Measurements from ENCODE around the gene SBK3.

The SBK3 gene

DNA sequence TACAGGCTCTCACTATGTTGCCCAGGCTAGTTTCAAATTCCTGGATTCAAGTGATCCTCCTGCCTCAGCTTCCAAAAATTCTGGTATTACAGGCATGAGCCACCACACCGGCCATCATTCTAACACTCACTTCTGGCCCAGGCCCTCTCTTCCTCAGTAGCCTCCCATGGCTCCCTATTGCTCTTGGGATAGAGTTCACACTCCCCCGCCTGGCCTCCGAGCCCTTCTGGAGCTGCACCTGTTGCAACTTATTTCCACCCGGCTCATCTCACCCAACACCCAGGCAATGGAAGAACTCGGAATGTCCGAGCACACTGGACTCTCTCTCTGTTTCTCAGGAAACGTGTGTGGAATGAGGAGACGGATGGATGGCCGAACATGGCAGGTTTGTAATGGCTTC, 9.0 kb upstream of the SBK3 start:
- Mint-ChIP-seq H3K27me3 (peaks cover 23% of the 10 kb centered on the region), H3K4me3 (no peak overlapping the region), H3K9me3 (no peaks in the 10 kb centered on the region), H3K36me3 (no peaks in the 10 kb centered on the region), H3K27ac (no peak overlapping the region), H3K4me1 (peaks cover 2% of the 10 kb centered on the region)
- ATAC-seq (ENCODE audit: low read depth) = no peak
- DNase-seq (ENCODE audit: low spot score in 2 of 2) = no peak

DNA sequence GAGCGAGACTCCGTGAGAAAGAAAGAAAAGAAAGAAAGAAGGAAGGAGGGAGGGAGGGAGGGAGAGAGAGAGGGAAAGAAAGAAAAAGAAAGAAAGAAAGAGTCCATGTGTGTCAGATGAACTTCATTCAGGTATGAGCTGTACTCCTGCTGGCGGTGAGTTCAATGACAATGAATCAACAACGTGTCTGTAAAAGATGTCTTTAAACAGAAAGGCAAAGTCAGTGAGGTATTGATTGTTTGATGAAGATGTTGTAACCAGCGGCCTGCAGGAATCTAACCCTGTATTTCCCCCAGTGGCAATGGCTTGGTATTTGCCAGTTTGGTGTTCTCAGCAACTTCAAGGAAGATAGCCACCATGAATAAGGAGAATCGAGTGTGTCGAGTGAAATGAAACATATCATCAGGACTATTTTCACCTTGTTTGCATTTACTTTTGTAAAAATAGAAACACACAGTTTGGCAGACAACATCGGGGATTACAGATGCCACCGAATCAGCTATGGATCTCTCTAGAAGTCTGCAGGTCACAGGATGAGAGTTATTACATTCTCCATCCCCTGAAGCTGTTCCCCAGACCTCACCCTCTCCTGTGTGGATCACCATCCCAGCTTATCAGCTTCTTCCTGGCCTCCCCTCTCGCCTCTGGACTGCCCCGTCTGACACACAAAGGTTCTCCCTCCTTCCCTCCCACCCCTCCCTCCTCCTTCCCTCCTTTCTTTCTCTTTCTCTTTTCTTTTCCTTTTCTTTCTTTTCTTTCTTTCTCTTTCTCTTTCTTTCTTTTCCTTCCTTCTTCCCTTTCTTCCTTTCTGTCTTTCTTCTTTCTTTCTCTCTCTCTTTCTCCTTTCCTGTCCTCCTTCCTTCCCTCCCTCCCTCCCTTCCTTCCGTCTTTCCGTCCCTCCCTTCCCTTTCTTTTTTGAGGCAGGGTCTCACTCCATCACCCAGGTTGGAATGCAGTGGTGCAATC, 8.2 kb upstream of the SBK3 start:
- no peak for ATAC-seq (ENCODE audit: low read depth)
- Mint-ChIP-seq H3K36me3 (no peaks in the 10 kb centered on the region), H3K27me3 (peaks cover 23% of the 10 kb centered on the region), H3K9me3 (no peaks in the 10 kb centered on the region), H3K4me1 (peaks cover 2% of the 10 kb centered on the region), H3K4me3 (no peak overlapping the region), H3K27ac (no peak overlapping the region)
- no peak for DNase-seq (ENCODE audit: low spot score in 2 of 2)

DNA sequence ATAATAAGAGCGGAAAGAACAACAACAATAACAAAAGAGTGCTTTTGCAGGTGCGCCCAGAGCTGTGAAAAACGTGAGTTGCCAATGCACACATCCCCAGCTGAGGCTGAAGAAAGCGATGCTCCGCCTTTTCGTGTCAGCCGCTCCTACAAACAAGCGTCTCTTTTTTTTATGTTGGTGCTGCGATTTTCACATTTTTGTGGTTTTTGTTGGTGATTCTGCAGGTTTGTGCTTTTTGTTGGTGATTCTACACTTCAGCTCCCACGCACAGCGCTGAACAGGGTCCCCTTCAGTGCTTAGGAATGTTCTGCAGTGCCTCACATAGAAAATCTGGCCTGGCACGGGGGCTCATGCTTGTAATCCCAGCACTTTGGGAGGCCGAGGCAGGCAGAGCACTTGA, 7.3 kb upstream of the SBK3 start:
- H3K9me3 Mint-ChIP-seq = no peaks in the 10 kb centered on the region
- H3K4me3 Mint-ChIP-seq = no peak overlapping the region
- H3K27me3 Mint-ChIP-seq = peaks cover 26% of the 10 kb centered on the region
- H3K4me1 Mint-ChIP-seq = peaks cover 2% of the 10 kb centered on the region
- no peaks in the 10 kb centered on the region for H3K36me3 Mint-ChIP-seq
- H3K27ac Mint-ChIP-seq = no peak overlapping the region
- DNase-seq (ENCODE audit: low spot score in 2 of 2) (no peak), ATAC-seq (ENCODE audit: low read depth) (no peak)

DNA sequence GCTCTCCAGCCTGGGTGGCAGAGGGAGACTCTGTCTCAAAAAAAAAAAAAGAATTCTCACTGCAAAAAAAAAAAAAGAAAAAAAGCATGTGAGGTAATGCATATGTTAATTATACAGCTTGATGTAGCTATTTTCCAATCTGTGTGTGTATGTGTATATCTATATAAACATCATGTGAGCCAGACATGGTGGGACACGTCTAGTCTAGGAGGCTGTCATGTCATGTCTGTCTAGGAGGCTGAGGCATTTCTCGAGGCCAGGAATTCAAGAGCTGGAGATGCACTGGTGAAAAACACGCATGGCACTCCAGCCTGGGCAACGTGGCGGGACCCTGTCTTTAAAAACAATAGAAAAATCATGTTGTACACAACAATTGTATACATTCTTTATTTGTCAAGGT, 6.9 kb upstream of the SBK3 start:
- peaks cover 2% of the 10 kb centered on the region for H3K4me1 Mint-ChIP-seq
- no peak overlapping the region for H3K4me3 Mint-ChIP-seq
- peaks cover 28% of the 10 kb centered on the region for H3K27me3 Mint-ChIP-seq
- no peaks in the 10 kb centered on the region for H3K9me3 Mint-ChIP-seq
- ATAC-seq (ENCODE audit: low read depth) (no peak), DNase-seq (ENCODE audit: low spot score in 2 of 2) (no peak)
- H3K27ac Mint-ChIP-seq = no peak overlapping the region
- no peaks in the 10 kb centered on the region for H3K36me3 Mint-ChIP-seq

DNA sequence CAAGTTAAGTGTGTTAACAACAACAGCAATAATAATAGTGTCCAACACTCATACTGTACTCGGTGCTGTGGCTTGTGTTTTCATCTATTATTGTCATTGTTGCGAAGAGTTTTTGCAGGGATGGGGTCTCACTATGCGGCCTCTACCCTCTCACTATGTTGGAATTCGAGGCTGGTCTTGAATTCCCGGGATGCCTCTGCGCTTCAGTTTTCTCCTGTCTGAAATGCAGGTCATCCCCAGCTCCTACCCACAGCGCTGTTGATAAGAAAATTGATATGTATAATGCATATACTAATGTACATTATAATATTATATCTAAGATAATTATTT, 4.9 kb upstream of the SBK3 start:
- Mint-ChIP-seq H3K27ac (no peak overlapping the region), H3K4me3 (no peak overlapping the region), H3K36me3 (peaks cover 2% of the 10 kb centered on the region), H3K9me3 (no peaks in the 10 kb centered on the region), H3K4me1 (peaks cover 2% of the 10 kb centered on the region), H3K27me3 (peaks cover 37% of the 10 kb centered on the region)
- ATAC-seq (ENCODE audit: low read depth) (no peak), DNase-seq (ENCODE audit: low spot score in 2 of 2) (no peak)

DNA sequence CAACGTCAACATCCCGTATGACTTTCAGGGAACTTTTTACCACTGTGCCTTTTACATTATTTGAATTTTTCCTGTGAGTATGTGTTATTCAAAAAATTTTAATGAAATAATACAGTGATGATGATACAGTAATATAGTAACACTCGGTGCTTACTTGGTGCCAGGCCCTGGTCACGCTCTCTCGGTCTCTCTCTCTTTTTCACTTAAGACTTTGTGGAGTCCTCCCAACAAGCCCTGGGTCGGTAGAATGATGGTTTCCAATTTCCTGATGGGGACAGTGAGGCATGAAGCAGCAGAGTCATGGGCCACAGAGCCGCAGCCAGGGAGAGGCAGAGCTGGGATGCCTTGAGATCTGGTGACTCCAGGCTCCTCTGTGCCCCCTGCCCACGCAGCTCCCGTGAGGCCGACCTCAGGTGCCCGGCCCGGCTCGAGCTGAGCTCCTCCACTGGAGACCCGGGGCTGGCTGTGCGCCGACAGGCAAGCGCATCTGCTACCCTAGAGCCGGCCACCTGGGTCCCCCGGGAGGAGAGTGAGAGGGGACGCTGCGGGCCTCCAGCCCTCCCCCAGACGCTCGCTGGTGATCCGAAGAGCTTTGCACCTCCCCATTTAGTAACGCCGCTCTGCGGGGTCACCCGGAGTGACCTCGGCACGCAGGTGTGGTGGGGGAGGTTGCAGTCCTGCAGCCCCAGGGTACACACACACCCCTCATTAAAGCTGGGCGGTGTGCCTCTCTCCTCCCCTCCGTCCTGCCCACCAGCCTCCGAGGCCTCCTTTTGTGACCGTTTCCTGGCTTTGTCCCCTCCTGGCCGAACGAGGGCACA, 4.4 kb upstream of the SBK3 start:
- Mint-ChIP-seq H3K4me1 (peaks cover 2% of the 10 kb centered on the region), H3K36me3 (peaks cover 2% of the 10 kb centered on the region), H3K4me3 (no peak overlapping the region), H3K27me3 (peaks cover 39% of the 10 kb centered on the region), H3K9me3 (no peaks in the 10 kb centered on the region), H3K27ac (no peak overlapping the region)
- DNase-seq (ENCODE audit: low spot score in 2 of 2) (no peak), ATAC-seq (ENCODE audit: low read depth) (no peak)

DNA sequence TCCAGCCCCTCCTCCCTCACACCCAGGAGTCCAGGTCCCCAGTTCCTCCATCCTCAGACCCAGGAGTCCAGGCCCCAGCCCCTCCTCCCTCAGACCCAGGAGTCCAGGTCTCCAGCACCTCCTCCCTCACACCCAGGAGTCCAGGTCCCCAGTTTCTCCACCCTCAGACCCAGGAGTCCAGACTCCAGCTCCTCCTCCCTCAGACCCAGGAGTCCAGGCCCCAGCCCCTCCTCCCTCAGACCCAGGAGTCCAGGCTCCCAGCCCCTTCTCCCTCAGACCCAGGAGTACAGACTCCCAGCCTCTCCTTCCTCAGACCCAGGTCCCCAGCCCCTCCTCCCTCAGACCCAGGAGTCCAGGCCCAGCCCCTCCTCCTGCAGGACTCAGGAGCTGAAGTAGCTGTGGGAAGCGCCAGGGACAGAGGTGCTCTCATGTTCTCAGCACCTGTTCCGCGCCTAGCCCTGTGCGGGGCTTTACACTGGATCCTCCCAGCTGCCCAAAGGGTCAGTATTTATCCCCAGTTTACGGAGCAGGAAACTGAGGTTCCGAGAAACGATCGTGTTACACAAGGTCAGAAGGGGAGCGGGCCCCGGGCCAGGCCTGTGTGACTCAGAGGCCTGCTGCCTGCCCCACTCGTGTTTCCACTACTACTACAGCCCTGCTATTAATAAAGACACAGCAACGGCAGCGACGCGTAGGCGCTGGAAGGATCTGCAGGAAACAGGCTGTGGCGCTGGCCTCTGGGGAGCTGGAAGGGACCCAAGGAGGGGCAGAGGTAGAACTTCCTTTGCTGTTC, 1.7 kb upstream of the SBK3 start:
- H3K27me3 Mint-ChIP-seq = peaks cover 35% of the 10 kb centered on the region
- H3K27ac Mint-ChIP-seq = no peak overlapping the region
- H3K9me3 Mint-ChIP-seq = peaks cover 8% of the 10 kb centered on the region
- peaks cover 2% of the 10 kb centered on the region for H3K4me1 Mint-ChIP-seq
- H3K4me3 Mint-ChIP-seq = no peak overlapping the region
- ATAC-seq (ENCODE audit: low read depth) (no peak), DNase-seq (ENCODE audit: low spot score in 2 of 2) (no peak)
- H3K36me3 Mint-ChIP-seq = peaks cover 4% of the 10 kb centered on the region

DNA sequence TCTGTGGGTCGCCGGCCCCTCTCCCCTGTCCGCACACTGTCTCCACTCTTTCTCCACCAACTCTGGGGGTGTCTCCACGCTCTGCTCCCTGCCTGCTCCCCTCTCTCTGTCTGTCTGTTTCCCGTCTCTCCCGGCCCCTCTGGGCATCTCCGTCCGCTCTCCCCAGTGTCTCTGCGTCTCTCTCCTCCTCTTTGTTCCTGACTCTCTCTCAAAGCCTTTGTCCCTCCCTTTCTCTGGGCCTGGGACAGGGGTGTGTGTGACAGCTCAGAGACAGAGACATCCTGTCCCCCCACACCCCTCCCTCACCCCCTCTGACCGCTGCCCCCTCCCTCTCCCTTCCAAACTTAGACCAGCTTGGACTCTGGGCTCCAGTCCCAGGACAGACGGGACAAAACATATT, 668 bp upstream of the SBK3 start:
- Mint-ChIP-seq H3K9me3 (peaks cover 8% of the 10 kb centered on the region), H3K4me3 (no peak overlapping the region), H3K36me3 (peaks cover 4% of the 10 kb centered on the region), H3K27ac (no peak overlapping the region), H3K27me3 (peaks cover 36% of the 10 kb centered on the region), H3K4me1 (peaks cover 2% of the 10 kb centered on the region)
- no peak for ATAC-seq (ENCODE audit: low read depth)
- DNase-seq (ENCODE audit: low spot score in 2 of 2) = no peak

DNA sequence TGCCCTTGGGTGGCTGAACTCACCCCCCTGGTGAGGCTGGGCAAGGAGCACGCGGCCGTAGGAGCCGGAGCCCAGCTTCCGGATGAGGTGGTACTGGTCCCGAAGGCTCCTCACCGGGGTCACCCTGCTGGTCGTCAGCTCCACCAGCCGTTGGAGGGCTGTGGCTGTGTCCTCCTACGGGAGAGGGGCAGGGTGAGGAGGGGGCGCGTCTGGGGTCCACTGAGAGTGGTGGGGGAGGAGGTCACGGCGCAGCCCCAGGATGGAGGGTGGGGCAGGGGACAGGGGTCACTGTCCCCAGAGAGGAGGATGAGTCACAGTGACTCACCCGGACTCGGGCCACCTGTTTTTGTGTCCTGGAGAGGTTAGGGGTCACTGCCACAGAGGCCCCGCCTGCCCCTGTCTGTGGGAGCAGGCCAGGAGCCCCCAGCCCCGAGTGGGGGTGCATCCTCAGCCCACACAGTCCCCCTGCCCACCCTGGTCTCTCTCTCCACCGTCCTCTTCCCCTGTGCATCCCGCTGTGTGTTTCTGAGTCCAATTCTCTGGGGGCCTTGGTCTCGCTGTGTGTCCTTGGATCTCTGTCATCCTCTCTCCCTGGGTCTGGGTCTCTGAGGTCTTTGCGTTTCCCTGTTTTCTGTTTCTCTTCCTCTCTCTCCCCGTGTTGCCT, 435 bp downstream of the SBK3 start:
- H3K4me1 Mint-ChIP-seq = peaks cover 2% of the 10 kb centered on the region
- no peak overlapping the region for H3K4me3 Mint-ChIP-seq
- peaks cover 4% of the 10 kb centered on the region for H3K36me3 Mint-ChIP-seq
- peaks cover 8% of the 10 kb centered on the region for H3K9me3 Mint-ChIP-seq
- no peak for ATAC-seq (ENCODE audit: low read depth)
- H3K27me3 Mint-ChIP-seq = peaks cover 33% of the 10 kb centered on the region
- DNase-seq (ENCODE audit: low spot score in 2 of 2) = no peak
- no peak overlapping the region for H3K27ac Mint-ChIP-seq

DNA sequence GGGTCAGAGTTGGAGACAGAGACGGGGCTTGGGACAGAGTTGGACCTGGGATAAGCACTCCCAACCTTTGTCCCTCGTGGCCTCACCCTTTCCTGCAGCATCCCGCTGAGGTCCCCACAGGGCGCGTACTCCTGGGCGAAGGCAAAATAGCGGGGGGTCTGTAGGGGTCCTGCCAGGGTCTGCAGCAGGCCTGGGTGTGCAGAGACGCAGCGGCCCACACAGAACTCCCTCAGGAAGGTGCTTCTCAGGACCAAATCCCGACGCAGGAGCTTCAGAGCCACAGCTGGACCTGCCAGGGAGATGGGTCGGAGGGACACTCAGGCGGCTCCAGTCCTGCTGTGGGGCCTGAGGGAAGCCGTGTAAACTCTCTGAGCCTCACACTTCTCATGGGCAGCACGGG, 1.3 kb downstream of the SBK3 start:
- H3K4me1 Mint-ChIP-seq = no peaks in the 10 kb centered on the region
- peaks cover 4% of the 10 kb centered on the region for H3K36me3 Mint-ChIP-seq
- H3K9me3 Mint-ChIP-seq = peaks cover 8% of the 10 kb centered on the region
- no peak overlapping the region for H3K27ac Mint-ChIP-seq
- peaks cover 31% of the 10 kb centered on the region for H3K27me3 Mint-ChIP-seq
- DNase-seq (ENCODE audit: low spot score in 2 of 2) (no peak), ATAC-seq (ENCODE audit: low read depth) (no peak)
- H3K4me3 Mint-ChIP-seq = no peak overlapping the region

DNA sequence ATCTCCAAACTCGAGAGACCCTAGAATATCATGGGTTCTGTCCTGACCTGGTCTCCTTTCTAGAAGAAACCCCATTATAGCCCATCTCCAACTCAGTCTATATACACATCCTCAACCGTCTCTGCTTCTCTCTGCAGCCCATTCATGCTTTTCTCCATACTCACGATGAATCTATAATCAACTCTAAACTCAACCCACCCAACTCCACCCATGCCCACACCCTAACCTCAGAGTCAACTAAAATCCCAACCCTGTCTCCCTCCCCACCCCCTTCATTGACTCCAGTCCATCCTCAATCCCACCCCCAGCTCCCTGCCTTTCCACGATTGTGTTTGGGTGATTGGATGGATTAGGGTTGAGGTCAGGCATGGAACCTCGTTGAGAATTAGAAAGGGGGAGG, 1.8 kb downstream of the SBK3 start:
- ATAC-seq (ENCODE audit: low read depth) (no peak), DNase-seq (ENCODE audit: low spot score in 2 of 2) (no peak)
- H3K4me3 Mint-ChIP-seq = no peak overlapping the region
- no peaks in the 10 kb centered on the region for H3K4me1 Mint-ChIP-seq
- peaks cover 31% of the 10 kb centered on the region for H3K27me3 Mint-ChIP-seq
- H3K27ac Mint-ChIP-seq = no peak overlapping the region
- H3K36me3 Mint-ChIP-seq = peaks cover 4% of the 10 kb centered on the region
- peaks cover 8% of the 10 kb centered on the region for H3K9me3 Mint-ChIP-seq

DNA sequence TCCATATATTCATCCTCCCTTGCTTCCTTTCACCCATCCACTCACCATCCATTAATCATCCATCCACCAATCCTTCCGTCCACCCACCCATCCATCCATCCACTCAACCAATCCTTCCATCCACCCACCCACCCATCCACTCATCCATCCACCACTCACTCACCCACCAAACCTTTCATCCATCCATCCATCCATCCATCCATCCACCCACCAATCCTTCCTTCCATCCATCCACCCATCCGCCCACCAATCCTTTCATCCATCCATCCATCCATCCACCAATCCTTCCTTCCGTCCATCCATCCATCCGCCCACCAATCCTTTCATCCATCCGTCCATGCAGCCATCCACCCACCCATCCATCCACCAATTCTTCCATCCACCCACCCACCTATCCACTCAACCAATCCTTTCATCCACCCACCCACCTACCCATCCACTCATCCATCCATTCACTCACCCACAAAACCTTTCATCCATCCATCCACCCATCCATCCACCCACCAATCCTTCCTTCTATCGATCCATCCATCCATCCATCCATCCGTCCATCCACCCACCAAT, 3.0 kb downstream of the SBK3 start:
- ATAC-seq (ENCODE audit: low read depth) (no peak), DNase-seq (ENCODE audit: low spot score in 2 of 2) (no peak)
- peaks cover 29% of the 10 kb centered on the region for H3K27me3 Mint-ChIP-seq
- H3K4me3 Mint-ChIP-seq = no peak overlapping the region
- no peaks in the 10 kb centered on the region for H3K4me1 Mint-ChIP-seq
- H3K36me3 Mint-ChIP-seq = peaks cover 4% of the 10 kb centered on the region
- H3K27ac Mint-ChIP-seq = no peak overlapping the region
- peaks cover 8% of the 10 kb centered on the region for H3K9me3 Mint-ChIP-seq

DNA sequence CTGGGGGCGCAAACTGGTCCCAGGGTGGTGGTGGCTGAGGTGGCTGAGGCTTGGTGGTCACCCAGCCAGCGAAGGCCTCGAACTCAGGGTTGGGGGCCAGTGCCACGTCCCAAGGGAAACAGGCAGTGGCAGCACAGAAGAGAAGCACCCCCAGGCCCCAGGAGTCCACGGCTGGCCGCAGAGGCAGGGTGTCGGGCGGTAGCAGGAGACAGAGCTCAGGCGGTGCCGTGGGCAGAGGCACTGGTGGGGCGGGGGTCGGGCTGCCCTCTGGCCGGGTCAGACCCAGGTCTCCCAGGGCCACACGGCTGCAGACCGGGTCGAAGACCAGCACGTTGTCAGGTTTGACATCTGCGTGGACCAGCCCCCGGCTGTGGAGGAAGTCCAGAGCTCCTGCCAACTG, 4.3 kb downstream of the SBK3 start:
- H3K4me1 Mint-ChIP-seq = no peaks in the 10 kb centered on the region
- peaks cover 26% of the 10 kb centered on the region for H3K27me3 Mint-ChIP-seq
- H3K36me3 Mint-ChIP-seq = peaks cover 4% of the 10 kb centered on the region
- H3K27ac Mint-ChIP-seq = no peak overlapping the region
- H3K4me3 Mint-ChIP-seq = no peak overlapping the region
- DNase-seq (ENCODE audit: low spot score in 2 of 2) = no peak
- ATAC-seq (ENCODE audit: low read depth) = no peak
- peaks cover 8% of the 10 kb centered on the region for H3K9me3 Mint-ChIP-seq

Measured in memory B cell (primary cell).